Stimulated activated CD4-positive, alpha-beta T cell treated with anti-CD3 and anti-CD28 coated beads, Interleukin-12 subunit alpha, Interleukin-12 subunit beta, amount 100 ng/mL, for 4 hours (primary cell): ENCODE data around the gene CREBBP.

Source experiments
- DNase-seq: peaks from one replicate; pipeline ENCODE4 v3.0.0-alpha.2; 2020

Gene CREBBP

GRCh38 chr16:3821184-3821583 is 59.3 kb downstream of the CREBBP start:
- DNase-seq, result no peak

- DNase-seq, result no peak
Measured at GRCh38 chr16:3819746-3820724, 60.5 kb downstream of the CREBBP start.

GRCh38 chr16:3819175-3819527 is 61.4 kb downstream of the CREBBP start:
- DNase-seq, result no peak

GRCh38 chr16:3816326-3816725 is 64.2 kb downstream of the CREBBP start:
- DNase-seq, result no peak

- DNase-seq, result no peak
Measured at GRCh38 chr16:3814755-3815154, 65.8 kb downstream of the CREBBP start.

- no peak for DNase-seq
Measured at GRCh38 chr16:3812469-3813172, 67.9 kb downstream of the CREBBP start.

GRCh38 chr16:3810818-3811217 is 69.7 kb downstream of the CREBBP start:
- DNase-seq, result no peak

- no peak for DNase-seq
Measured at GRCh38 chr16:3810198-3810664, 70.3 kb downstream of the CREBBP start.

- no peak for DNase-seq
Measured at GRCh38 chr16:3808308-3809063, 72.0 kb downstream of the CREBBP start.

- no peak for DNase-seq
Measured at GRCh38 chr16:3807425-3808123, 72.9 kb downstream of the CREBBP start.

- no peak for DNase-seq
Measured at GRCh38 chr16:3804426-3805016, 76.0 kb downstream of the CREBBP start.

- DNase-seq, result no peak
Measured at GRCh38 chr16:3800477-3801270, 79.8 kb downstream of the CREBBP start.

GRCh38 chr16:3800019-3800418 is 80.5 kb downstream of the CREBBP start:
- DNase-seq, result no peak

- DNase-seq, result no peak
Measured at GRCh38 chr16:3799354-3799753, 81.2 kb downstream of the CREBBP start.

GRCh38 chr16:3798838-3799237 is 81.7 kb downstream of the CREBBP start:
- no peak for DNase-seq

- no peak for DNase-seq
Measured at GRCh38 chr16:3797904-3798811, 82.4 kb downstream of the CREBBP start.

- DNase-seq, result no peak
Measured at GRCh38 chr16:3797473-3797872, 83.0 kb downstream of the CREBBP start.

- DNase-seq, result no peak
Measured at GRCh38 chr16:3793161-3793576, 87.3 kb downstream of the CREBBP start.

- no peak for DNase-seq
Measured at GRCh38 chr16:3792472-3793012, 88.0 kb downstream of the CREBBP start.

GRCh38 chr16:3791701-3792100 is 88.8 kb downstream of the CREBBP start:
- no peak for DNase-seq
